Heart left ventricle (tissue), 13 donors: ENCODE results near the gene DR1.

Experiments used
- POLR2A ChIP-seq, 2 donors: fragments of 450-650 bp; IDR thresholded peaks; one replicate each; pipeline ENCODE4 v1.6.1; 2017; ENCODE audit warnings: antibody characterized with exemption in 2 of 2, mild to moderate bottlenecking in 2 of 2, moderate library complexity in 2 of 2
- TF ChIP-seq, protein P1 (sequence below), 12 donors: fragments of 200-600 bp; sonication (generic) in 4 of 12; IDR thresholded peaks; one replicate each; pipeline versions ENCODE4 v1.5.0 to v1.8.0; 2018 to 2022; ENCODE audit warnings: antibody characterized with exemption in 12 of 12, mild to moderate bottlenecking in 5 of 12
- donor health status: ischemic (EF 13 %, LVEDD 7.1; RV severe dilation, severe dysfunction).
- donor health status: DM: no; HTN: yes; CAD: no.
- donor health status: DM: no; HTN: no; CAD: no.
- donor health status: ischemic (EF 25% LVEDD 6.9; RV normal size, moderate dysfunction).
- donor health status: ischemic (EF 25% LVEDD 5.7; RV mildly dilated, moderate dysfunction).
- donor health status: ischemic (EF 35%, LVEDD 5.7; RV mildly dilated, moderate dysfunction).
- donor health status: nonischemic (EF 11% LVEDD 7.7; RV severe dilation, severe dysfunction).
- donor health status: DM: yes; HTN: yes; CAD: no.
- donor health status: PGD.
- donor health status: ischemic (EF 29% LVEDD 5.4; RV normal size, mild dysfunction).
- donor health status: nonischemic (EF 23%, LVEDD 6.1; RV moderate dilation, normal function).

DNA sequence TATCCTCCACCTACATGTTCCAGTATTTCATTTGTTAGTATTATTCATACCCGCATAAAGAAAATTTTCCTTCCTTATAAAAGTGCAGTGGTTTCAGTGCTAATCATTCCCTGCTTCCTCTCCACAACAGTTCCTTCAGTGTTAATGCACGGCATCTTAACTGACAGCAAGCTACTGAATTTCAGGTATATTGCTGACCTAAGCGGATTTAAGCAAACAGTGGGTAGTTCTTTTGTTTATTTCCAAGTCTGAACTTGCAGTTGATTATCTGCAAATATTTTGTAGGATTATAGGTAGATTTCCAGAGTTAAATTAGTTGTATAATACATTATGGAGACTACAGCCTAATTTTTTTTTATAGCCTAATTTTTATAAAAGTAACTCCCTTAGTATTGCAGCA is 15.1 kb upstream of the DR1 start:
- TF ChIP-seq, protein P1, sequence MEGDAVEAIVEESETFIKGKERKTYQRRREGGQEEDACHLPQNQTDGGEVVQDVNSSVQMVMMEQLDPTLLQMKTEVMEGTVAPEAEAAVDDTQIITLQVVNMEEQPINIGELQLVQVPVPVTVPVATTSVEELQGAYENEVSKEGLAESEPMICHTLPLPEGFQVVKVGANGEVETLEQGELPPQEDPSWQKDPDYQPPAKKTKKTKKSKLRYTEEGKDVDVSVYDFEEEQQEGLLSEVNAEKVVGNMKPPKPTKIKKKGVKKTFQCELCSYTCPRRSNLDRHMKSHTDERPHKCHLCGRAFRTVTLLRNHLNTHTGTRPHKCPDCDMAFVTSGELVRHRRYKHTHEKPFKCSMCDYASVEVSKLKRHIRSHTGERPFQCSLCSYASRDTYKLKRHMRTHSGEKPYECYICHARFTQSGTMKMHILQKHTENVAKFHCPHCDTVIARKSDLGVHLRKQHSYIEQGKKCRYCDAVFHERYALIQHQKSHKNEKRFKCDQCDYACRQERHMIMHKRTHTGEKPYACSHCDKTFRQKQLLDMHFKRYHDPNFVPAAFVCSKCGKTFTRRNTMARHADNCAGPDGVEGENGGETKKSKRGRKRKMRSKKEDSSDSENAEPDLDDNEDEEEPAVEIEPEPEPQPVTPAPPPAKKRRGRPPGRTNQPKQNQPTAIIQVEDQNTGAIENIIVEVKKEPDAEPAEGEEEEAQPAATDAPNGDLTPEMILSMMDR (IDR thresholded peaks at IDR 0.05): no peak
- no peak for TF ChIP-seq POLR2A (IDR thresholded peaks at IDR 0.05)
